NCI-H1105 treated with DMSO at 0.1 percent for 48 hours (cell line): ENCODE results near the gene RALGAPB.
"Not testable (repeated sequence)": the region's sequence is repeated elsewhere in the genome, so short reads cannot be mapped to it uniquely, and the experiment has no call there.

ENCODE experiments used
- DNase-seq: peaks from one replicate; lab custom pipeline; 2025; lab: John Stamatoyannopoulos, UW

Gene RALGAPB

DNA sequence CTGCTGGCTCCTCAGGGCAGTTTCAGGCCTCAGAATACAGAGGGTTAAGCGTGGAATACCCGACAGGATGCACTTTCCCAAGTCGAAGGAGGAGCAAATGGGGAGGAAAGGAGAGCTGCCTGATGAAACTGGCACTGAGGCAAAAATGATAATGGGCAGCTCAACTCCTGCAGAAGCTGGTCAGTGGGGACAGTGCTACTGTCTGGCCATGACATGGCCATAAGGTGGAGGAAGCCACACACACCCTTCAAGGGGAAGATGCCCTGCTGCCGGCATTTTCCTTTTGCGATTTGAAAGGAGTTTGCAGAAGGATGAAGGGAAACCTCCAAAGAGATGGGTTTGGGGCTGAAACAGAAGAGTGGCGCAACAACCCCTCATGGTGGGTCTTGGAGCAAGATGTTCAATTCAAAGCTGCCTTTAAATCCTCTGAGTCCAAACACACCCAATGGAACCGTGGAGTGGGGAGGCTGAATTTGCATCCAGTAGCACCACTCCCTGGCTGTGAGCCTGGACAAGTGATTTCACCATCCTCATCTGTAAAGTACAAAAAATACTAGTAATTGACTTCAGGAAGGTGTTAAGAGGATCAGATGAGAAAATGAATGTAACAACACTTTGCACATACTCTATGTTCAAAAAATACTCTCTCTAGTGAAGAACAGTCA, 111.6 kb downstream of the RALGAPB start:
- no peak for DNase-seq

DNA sequence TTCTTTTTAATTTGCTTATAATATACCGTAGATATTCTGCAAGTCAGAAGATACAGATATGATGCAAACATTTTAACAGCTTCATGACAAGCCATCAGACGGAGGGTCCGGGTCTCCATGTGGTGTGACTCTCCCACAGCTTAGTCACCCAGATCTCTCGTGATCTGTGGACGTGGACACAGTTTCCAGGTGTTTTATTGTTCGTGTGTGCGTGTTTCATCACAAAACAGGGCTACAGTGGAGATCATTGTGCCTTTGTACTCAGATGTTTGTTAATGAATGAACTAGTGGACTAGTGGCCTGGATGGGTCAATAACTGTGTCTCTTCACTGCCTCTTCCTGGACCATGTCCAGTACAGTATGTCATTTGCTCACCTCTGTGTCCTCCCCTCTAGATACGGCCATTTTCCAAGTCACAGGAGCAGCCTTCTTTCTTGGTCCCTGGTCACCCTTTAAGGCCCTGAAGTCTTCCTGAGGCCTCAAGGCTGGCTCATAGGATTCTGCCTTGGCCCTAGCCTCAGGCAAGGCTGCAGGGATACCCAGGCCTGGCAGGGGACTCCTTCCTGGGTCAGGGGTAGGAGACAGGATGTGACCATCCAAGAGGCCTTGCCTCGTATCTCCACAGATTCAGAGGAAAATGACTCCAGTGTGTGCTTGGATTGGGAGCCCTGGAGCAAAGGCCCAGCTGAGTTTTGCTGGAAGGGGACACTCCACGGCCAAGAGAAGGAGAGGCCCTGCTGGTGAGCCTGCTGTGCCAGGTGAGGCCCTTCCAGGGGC, 112.9 kb downstream of the RALGAPB start:
- DNase-seq = no peak

DNA sequence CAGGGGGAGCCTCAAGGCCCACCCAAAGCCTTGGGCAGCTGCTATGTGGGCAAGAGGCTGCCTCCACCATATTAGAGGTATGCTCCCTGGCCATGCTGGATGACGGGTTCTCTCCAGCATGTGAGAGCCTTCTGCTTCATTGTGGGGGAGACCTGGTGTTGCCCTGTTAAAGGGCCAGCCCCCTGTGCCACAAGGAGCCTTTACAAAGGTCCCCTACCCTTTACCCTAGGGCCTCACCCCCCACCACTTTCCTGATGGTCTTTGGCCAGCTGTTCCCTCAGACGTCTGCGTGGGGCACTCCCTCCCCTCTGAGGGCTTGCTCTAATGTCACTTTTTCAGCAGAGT, 113.5 kb downstream of the RALGAPB start:
- no peak for DNase-seq

DNA sequence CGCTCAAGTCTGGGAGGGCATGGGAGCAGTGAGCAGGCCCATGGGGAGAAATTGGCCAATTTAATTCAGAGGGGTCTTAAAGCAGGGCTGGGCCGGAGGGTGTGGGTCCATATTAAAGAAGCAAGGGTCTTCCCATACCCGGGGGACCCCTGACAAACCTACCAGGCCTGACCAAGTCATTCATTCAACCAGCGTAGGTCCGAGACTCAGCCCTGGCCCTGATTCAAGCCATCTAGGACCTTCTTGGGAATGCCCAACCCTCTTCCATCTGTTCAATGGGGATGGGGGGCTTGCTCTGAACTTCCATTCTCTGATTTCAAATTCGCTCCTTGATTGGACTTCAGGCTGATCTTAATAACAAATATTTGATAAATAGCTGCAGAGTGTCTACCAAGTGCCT, 115.7 kb downstream of the RALGAPB start:
- no peak for DNase-seq

DNA sequence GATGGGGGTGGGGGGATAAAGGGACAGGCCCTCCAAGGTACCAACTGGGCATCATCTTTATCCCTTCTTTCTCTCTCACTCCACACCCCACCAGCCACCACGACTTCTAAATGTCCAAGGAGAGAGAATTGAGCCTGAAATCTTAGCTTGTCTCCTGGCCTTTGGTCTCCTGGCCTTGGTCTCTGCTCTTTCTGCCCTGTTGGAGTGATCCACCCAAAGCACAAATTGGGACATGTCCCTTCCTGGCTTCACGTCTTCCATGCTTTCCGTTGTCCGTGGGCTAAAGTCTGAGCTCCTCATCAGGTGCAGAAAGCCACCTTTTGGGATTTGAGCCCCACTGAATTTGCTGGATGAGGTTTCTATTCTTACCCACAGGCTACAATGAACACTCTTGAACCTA, 116.7 kb downstream of the RALGAPB start:
- no peak for DNase-seq

DNA sequence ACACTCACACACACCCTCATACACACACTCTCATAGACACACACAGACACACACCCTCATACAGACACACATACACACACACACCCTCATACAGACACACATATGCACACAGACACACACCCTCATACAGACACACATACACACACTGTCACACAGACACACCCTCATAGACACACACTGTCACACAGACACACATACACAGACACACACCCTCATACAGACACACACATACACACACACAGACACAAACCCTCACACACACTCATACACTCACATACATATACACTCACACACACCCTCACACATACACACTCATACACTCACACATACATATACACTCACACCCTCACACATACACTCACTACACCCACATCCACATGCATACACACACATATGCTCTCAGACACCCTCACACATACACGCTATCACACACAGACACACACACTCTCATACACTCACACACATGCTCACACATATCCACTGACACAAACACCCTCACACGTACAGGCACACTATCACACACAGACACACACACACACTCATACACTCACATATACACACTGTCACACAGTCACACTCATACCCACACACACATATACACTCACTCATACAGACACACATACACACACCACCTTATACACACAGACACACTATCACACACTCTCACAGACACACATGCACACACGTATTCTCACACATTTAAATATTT, 117.5 kb downstream of the RALGAPB start:
- DNase-seq = no peak

DNA sequence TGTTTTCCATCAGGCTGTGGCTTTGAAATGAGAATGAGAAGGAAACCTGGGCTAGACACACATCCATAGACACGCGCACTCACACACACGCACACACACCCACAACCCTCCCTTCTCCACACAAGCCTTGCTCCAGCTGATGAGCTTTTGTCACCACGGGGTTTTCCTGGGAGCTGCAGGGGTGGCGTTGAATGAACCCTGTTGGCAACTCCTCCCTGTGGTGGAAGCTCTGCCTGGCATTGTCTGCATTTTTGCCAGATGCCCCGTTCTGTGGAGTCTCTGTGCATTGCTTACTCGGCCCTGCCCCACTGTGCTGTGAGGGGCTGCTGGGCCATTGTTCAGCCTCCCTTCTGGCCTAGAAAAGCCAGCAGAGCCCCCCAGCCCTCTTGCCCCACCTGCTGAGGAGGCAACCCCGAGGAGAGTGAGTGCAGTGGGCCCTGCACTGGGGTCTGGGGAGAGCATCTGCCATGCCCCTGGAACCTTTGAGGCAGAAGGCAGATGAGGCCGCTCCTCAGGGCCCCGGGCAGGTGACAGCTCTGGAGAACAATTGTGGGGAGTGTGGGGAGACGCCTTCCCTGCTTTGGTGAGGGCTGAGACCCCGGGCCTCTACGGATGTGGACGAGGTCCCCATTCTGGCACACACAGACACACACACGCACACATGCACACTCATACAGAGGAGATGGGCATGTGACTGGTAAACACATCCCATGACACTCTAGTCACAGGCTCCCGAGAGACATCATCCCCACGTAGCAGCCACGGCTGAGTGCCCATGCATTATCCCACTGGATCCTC, 118.2 kb downstream of the RALGAPB start:
- no peak for DNase-seq

DNA sequence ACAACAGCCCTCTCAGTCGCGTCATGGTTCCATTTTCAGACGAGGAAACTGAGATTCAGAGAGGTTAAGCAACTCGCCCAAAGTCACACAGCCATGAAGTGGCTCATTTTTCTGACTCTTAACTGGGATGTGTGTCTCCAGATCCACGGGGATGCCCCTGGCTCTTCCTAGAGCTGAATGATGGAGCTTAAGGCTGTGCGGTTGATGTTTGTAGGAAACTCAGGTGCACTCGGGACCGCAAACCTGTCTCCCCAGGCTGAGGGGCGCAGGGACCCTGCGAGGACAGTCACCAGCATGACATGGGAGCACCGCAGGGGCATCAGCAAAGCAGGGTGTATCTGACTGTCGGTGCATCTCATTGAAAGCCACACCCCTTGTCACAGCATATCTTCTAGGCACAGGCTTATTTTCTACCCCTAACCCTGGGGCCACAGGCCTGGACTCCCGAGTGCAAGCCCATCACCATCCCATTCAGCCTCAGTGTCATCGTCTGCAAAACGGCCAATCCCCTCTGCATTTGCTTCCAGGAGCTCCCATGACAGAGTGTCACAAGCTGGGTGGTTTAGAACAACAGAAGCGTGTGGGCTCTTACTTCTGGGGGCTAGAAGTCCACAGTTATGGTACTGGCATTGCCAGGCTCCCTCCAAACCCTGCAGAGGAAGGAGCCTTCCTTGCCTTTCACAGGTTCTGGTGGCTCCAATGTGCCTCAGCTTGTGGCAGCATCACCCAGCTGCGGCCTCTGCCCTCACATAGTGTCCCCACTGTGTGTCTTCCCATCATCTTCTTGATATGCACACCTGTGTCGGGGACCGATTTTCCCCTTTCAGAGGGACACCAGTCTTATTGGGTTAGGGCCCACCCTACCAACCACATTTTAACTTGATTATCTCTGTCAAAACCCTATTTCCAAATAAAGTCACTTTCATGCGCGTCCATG, 119.1 kb downstream of the RALGAPB start:
- DNase-seq = no peak

DNA sequence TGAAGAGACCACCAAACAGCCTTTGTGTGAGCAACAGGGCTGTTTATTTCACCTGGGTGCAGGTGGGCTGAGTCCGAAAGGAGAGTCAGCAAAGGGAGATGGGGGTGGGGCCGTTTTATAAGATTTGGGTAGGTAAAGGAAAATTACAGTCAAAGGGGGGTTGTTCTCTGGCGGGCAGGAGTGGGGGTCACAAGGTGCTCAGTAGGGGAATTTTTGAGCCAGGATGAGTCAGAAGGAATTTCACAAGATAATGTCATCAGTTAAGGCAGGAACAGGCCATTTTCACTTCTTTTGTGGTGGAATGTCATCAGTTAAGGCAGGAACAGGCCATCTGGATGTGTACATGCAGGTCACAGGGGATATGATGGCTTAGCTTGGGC, 119.8 kb downstream of the RALGAPB start:
- DNase-seq = not testable (repeated sequence)

DNA sequence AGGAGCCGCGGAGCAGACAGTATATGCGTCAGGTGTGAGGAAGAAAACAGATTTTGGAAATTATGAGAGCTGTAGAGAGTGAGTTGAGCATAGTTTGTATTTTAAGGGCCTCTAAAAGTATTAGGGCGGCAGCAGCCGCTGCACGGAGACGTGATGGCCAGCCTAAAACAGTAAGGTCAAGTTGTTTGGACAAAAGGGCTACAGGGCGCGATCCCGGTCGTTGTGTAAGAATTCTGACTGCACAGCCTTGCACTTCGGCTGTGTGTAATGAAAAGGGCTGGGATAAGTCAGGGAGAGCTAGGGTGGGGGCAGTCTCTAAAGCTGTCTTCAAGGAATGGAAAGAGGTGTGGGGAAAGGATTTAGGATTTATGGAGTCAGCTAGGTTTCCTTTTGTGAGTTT, 121.6 kb downstream of the RALGAPB start:
- not testable (repeated sequence) for DNase-seq

DNA sequence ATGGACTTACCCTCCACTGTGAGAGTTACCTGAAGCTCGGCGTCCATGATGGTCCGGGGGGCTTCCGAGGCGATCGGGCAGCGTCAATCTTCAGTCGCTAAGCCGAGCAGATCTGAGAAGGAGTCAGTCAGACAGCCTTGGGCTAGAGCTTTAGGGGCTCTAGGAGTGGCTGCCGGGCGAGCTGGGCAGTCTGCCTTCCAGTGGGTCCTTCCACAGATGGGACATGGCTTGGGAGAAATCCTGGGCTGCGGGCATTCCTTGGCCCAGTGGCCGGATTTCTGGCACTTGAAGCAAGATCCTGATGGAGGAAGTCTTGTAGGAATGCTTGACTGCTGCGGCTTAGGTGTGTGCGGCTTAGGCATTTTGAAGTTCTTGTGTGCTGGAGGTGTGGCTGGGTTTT, 123.2 kb downstream of the RALGAPB start:
- DNase-seq = not testable (repeated sequence)

DNA sequence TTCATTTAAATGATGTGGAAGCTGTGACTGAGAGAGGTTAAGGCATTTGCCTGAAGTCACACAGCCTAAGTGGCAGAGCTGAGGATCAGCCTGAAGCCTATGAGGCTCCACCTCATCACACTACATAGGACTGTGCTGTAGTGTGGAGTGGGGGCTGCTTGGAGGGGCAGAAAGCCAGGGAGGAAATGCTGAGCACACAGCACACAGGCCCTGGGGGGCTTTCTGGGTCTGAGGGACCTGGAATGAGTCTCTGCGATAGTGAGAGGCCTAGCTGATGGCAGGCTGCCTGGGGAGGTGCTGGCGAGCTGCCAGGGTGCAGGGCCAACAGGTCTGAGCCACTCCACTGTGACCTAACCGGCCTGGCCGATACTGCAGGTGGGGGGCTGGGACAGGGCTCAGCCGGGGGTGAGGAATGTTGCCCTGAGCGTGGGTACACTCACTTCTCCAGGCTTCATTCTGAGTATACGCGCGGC, 126.8 kb downstream of the RALGAPB start:
- DNase-seq = no peak

DNA sequence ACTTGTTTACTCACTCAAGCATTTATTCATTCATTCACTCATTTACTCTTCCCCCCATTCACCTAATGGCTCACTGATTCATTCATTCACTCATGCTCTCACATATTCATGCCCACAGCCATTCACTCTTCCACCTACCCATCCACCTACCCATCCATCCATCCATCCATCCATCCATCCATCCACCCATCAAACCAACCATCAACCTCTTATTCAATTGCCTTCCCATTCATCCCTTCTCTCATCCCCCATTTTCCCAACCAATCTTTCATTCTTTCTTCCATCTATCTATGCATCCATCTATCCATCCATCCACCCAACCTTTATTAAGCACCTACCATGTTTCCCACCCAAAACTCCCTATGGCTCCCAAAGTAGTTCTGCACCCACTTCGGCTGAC, 127.4 kb downstream of the RALGAPB start:
- DNase-seq = no peak

DNA sequence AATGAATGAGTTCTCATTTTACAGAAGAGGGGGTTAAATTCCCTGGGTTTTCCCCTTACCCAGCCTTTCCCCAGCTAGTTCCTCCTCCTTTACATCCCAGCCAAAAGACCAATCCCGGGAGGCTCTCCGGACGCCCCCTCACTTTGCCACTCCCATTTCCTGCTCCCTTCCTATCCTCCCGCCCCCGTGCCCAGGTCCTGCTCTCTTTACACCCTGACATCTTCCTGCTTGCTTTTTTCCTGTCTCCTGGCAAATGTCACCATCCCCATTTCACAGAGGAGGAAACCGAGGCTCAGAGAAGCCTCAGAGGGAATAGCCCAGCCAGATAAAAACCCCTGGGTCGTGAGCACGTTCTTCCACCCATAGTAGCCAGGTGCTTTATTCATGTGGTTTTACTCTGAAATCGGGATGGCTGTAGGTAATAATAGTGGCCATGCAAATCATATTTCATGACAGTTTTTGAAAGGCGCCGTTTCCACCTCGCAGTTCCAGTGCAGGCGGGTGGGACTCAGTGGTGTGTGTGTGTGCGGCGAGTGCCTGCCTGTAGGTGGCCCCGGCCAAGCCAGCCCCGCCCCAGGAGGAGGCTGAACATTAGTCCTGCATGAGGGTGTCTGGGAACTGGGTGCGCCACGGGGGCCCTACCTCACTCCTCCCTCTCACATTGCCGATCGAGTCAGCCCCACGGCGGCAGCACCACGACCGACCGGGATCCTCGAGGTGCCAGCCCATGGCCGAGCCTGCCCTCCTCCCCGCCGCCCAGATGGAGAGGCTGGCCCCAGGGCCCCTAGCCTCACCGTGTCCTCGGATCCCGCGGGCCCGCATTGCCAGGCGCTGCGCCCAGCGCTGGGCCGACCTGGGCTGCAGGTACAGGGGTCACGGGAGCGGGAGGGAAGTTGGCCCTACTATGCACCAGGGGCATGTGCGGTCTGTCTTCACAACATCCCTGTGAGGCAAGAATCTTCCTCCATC, 128.9 kb downstream of the RALGAPB start, which contains the start of gene ARHGAP40:
TSS of gene ARHGAP40 (plus strand) at position 594 of the 969 bp plus-strand sequence.
- DNase-seq = no peak

DNA sequence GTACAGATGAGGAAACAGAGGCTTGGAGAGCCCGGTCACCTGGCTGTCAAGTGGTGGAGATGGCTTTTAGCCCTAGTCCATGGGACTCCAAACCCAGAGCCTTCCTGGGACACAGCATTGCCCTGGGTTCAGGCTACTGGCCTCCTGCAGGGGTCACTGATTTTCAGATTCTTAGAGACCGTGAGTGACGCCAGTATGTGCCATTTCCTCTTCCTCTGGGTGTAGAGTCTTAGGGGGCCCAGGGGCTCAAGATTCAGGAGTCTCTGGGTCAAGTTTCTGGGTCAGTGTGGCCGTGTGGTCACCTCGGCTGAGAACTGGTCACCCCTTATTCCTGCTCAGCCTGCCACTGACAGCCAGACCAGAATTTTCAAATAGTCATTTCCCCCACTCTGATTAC, 129.5 kb downstream of the RALGAPB start:
- no peak for DNase-seq

DNA sequence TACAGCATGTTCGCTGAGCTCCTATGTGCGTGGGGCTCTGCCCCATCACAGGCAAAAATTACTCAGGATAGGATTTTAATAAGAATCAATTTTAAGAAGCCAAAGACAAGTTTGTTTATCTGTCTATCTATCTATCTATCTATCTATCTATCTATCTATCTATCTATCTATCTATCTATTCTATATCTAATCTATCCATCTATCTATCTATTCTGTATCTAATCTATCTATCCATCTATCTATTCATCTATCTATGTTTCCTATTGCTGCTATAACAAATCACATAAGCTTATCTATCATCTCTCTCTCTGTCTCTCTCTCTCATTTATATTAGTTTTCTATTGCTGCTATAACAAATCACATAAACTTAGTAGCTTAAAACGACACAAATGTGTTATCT, 130.6 kb downstream of the RALGAPB start:
- DNase-seq = no peak

DNA sequence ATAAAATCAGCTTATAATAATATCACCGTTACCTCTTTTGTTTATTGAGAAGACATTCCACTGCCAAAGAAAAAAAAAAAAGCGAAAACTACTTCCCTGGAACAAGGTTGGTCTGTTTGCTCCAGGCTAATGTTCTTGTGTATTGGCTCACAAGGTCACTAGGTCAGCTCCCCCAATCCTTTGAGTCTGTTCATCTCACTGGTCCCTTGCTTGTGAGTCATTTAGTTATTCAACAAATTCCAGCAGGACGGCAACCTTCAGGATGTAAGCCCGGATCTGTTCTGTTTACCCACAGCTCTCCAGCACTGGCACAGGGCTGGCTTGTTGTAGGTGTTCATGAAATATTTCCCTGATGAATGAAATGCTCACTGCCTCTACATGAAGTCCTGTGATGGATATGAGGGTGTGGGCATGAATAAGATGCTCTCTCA, 132.2 kb downstream of the RALGAPB start:
- no peak for DNase-seq

DNA sequence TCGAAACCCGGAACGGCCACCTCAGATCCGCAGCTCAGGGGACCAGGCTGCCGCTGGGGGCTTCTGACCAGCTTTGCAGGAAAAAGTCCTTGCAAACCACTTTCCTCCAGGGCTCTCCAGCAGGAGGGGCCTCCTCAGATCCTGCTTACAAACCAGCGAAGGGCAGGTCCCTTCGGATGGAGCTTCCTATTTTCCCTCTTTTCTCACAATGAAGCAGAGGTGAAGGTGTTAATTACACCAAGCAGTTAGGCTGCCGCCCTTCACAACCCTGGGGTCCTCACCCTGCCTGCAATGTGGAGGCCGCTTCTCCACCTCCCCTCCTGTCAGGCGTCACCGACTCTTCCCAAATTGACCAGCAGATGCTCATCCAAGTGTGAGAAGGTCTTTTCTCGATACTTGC, 134.7 kb downstream of the RALGAPB start:
- DNase-seq = no peak

DNA sequence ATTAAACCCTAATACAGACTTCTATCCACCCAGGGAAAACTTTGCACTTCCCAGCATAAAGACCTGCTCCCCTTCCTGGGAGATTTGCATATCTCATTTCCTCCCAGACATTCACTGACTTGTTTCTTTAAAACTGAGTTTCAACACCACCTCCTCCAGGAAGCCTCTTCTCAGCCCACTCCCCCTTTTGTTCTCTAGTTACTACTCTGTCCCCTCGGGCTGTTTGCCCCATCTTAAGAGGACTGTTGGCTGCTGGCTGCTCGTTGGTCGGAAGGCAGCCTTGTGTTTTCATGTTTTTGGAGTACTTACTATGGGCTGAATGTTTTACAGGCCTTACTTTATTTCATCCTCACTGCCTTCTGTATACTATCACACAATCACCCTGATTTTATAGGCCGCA, 135.5 kb downstream of the RALGAPB start:
- no peak for DNase-seq

DNA sequence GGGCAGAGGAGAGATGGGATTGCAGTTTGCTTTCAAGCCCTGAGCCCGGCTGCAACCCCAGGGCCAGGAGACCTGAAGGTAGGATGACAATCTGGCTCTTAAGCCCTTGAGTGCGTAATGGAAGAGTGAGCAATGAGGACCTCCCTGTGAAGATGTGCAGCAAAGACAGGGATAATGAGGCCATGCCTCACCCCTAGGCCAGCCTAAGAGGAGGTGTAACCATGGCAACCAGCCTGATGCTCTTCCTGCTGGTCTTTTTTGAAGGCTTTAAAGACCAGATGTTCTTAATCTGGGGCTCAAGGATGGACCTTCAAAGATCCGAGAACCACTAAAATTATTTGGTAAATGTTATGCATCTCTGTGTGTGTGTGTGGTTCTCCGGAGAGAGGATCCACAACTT, 137.2 kb downstream of the RALGAPB start:
- DNase-seq = no peak
